Smooth muscle cell (in vitro differentiated cells): ENCODE results near the gene KLHL22. TPM values are rescaled to one million over a fixed set of nuclear protein-coding genes. Genes with fewer than 3 reads are reported as not detected.

Experiments used
- DNase-seq: peaks from one replicate; lab custom pipeline; 2025; ENCODE audit not compliant: unreplicated experiment; lab: John Stamatoyannopoulos, UW
- H2AFZ ChIP-seq: fragments of 200-600 bp; sonication (generic); 2 replicates; pipeline ENCODE4 v1.6.0; 2016; ENCODE audit warnings: antibody characterized with exemption, low read depth, mild to moderate bottlenecking
- H3F3A ChIP-seq: fragments of 200-600 bp; sonication (generic); 2 replicates; pipeline ENCODE4 v1.6.0; 2017; ENCODE audit warnings: antibody characterized with exemption, low read depth
- H3K27ac ChIP-seq: fragments of 200-600 bp; sonication (generic); 2 replicates; pipeline ENCODE4 v1.5.1; 2016; ENCODE audit warnings: low read depth, mild to moderate bottlenecking
- H3K27me3 ChIP-seq: fragments of 200-600 bp; sonication (generic); 2 replicates; pipeline ENCODE4 v1.6.1; 2016; ENCODE audit warnings: low read depth, mild to moderate bottlenecking
- H3K36me3 ChIP-seq: fragments of 200-600 bp; sonication (generic); 2 replicates; pipeline ENCODE4 v1.5.1; 2016; ENCODE audit warnings: low read depth
- H3K4me1 ChIP-seq: fragments of 200-600 bp; sonication (generic); 2 replicates; pipeline ENCODE4 v1.5.1; 2016; ENCODE audit warnings: low read depth
- H3K4me2 ChIP-seq: fragments of 200-600 bp; sonication (generic); 2 replicates; pipeline ENCODE4 v1.6.0; 2016; ENCODE audit warnings: mild to moderate bottlenecking
- H3K4me3 ChIP-seq: fragments of 200-600 bp; sonication (generic); 2 replicates; pipeline ENCODE4 v1.5.1; 2016; ENCODE audit warnings: mild to moderate bottlenecking
- H3K79me2 ChIP-seq: fragments of 200-600 bp; sonication (generic); 2 replicates; pipeline ENCODE4 v1.6.0; 2016; ENCODE audit warnings: low read depth, mild to moderate bottlenecking
- H3K9ac ChIP-seq: fragments of 200-600 bp; sonication (generic); 2 replicates; pipeline ENCODE4 v1.6.0; 2016; ENCODE audit warnings: low read depth
- H3K9me3 ChIP-seq: fragments of 200-600 bp; sonication (generic); replicated peaks from 2 replicates; pipeline ENCODE4 v1.5.1; 2016; ENCODE audit warnings: low read depth
- H4K20me1 ChIP-seq: fragments of 200-600 bp; sonication (generic); 2 replicates; pipeline ENCODE4 v1.6.0; 2016; ENCODE audit warnings: low read depth
- CTCF ChIP-seq: fragments of 200-600 bp; sonication (generic); IDR thresholded peaks from 2 replicates; pipeline ENCODE4 v1.5.1; 2017; ENCODE audit warnings: borderline replicate concordance, mild to moderate bottlenecking, antibody characterized with exemption; ENCODE audit not compliant: insufficient read depth, poor library complexity, severe bottlenecking
- WGBS: methylation state at CpG from one replicate; pipeline ENCODE4 v1.1.7; 2016; ENCODE audit warnings: low lambda C conversion rate; 5-methylcytosine and 5-hydroxymethylcytosine counted together
- polyA plus RNA-seq: library from polyadenylated mRNA; unstranded; fragments of >200 nt; fragmentation: Nextera tagmentation; extraction: Ambion mirVana; gene quantifications from 2 replicates; pipeline ENCODE4 v1.2.1, GENCODE V29; 2016
- total RNA-seq: library from RNA; depleted of rRNA; stranded (reverse); fragments of >200 nt; gene quantifications from 2 replicates; pipeline ENCODE4 v1.2.3, GENCODE V29; 2014

Gene KLHL22
- total and polyA plus RNA-seq, 2 experiments from 2014 or later = 17.1 to 27.3 TPM

- H3K4me3 ChIP-seq = no peak overlapping the region
- H3K9ac ChIP-seq = no peak overlapping the region
- no peaks in the 10 kb centered on the region for H3K36me3 ChIP-seq
- no peaks in the 10 kb centered on the region for H3F3A ChIP-seq
- no peak overlapping the region for H3K4me2 ChIP-seq
- 98% methylated on average over 4 of the region's 4 CpGs for WGBS
- no peaks in the 10 kb centered on the region for H3K79me2 ChIP-seq
- H3K9me3 ChIP-seq = no peaks in the 10 kb centered on the region
- H3K27me3 ChIP-seq = no peaks in the 10 kb centered on the region
- DNase-seq = no peak
- no peaks in the 10 kb centered on the region for H4K20me1 ChIP-seq
- no peak overlapping the region for H2AFZ ChIP-seq
- no peak for TF ChIP-seq CTCF
- no peaks in the 10 kb centered on the region for H3K4me1 ChIP-seq
- no peak overlapping the region for H3K27ac ChIP-seq
Observed at GRCh38 chr22:20459862-20460261, 35.7 kb downstream of the KLHL22 start.

- H3K4me2 ChIP-seq = no peak overlapping the region
- H3F3A ChIP-seq = no peaks in the 10 kb centered on the region
- no peaks in the 10 kb centered on the region for H3K9me3 ChIP-seq
- H3K4me1 ChIP-seq = no peaks in the 10 kb centered on the region
- no peak for DNase-seq
- no peak overlapping the region for H3K27ac ChIP-seq
- no peaks in the 10 kb centered on the region for H3K79me2 ChIP-seq
- H2AFZ ChIP-seq = no peak overlapping the region
- WGBS = 93% methylated on average over 3 of the region's 3 CpGs
- no peak overlapping the region for H3K9ac ChIP-seq
- H3K27me3 ChIP-seq = no peaks in the 10 kb centered on the region
- no peaks in the 10 kb centered on the region for H4K20me1 ChIP-seq
- no peak overlapping the region for H3K4me3 ChIP-seq
- TF ChIP-seq CTCF = no peak
- no peaks in the 10 kb centered on the region for H3K36me3 ChIP-seq
Observed at GRCh38 chr22:20459152-20459542, 36.4 kb downstream of the KLHL22 start.

- 93% methylated on average over 8 of the region's 8 CpGs for WGBS
- Histone ChIP-seq H3F3A (no peaks in the 10 kb centered on the region), H3K4me1 (no peaks in the 10 kb centered on the region), H3K4me2 (no peak overlapping the region), H3K79me2 (no peaks in the 10 kb centered on the region), H3K9ac (no peak overlapping the region), H3K27me3 (no peaks in the 10 kb centered on the region), H3K9me3 (no peaks in the 10 kb centered on the region), H3K4me3 (no peak overlapping the region), H4K20me1 (no peaks in the 10 kb centered on the region), H3K27ac (no peak overlapping the region), H2AFZ (no peak overlapping the region), H3K36me3 (no peaks in the 10 kb centered on the region)
- no peak for DNase-seq
- no peak for TF ChIP-seq CTCF
Observed at GRCh38 chr22:20458530-20459151, 37.0 kb downstream of the KLHL22 start.
